Femur (tissue), 1 donor: ENCODE data around the gene EPHA2.
"Not testable (repeated sequence)": the region's sequence is repeated elsewhere in the genome, so short reads cannot be mapped to it uniquely, and the experiment has no call there.

Experiments
- DNase-seq: peaks from one replicate; pipeline ENCODE4 v3.0.0-alpha.2; 2017

EPHA2 gene

DNA sequence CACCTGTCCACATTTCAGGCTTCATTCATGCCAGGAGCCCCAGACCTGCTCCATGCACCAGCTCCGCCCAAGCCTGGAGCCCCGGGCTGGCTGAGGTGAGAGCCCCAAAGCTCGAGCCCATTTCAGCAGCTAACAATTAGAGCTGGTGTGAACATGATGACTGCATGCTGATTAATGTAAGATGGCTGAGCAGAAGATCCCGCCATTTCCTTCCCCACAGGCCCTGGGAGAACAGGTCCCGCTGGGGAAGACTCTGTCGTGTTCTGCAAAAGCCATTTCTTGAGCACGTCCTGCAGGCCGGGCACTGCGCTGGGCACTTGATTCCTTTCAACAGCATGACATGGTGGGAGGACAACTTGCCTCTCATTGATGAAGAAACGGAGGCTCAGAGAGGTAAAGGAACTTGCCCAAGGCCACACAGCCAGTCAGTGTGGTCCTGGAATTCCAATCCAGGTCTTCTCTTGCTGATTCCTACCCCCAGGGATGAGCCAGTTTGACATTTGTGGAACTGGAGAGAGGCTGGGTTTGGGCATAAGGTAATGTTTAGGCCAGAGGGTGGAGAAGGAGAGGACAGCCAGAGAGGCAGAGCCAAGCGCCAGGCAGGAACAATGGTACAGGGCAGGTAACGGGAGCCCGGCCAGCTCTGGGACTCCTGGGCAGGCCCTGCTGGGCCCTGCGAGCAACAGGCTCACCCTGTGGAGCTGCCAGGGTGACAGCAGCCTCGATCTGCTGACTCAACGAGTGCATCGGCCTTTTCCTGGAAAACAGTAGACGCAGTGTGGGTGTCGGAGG lies 28.1 kb upstream of the EPHA2 start:
- no peak for DNase-seq

DNA sequence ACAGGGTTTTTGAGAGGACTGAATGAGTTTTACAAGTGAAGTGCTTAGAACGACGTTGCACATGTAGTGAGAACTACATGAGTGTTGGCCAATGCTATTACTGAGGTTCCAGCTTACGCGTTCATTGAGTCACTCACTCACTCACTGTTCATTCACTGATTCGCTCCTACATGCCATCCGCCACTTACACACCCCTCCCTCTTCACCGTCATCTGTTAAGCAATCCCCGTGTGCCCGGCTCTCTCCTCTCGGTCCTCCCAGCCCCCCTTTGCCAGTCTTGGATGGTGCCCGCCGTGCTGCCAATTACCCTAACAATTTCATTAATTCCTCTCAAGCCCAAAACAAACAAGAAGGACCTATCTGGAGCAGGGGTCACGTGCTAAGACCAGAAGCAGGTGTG lies 27.3 kb upstream of the EPHA2 start:
- no peak for DNase-seq

DNA sequence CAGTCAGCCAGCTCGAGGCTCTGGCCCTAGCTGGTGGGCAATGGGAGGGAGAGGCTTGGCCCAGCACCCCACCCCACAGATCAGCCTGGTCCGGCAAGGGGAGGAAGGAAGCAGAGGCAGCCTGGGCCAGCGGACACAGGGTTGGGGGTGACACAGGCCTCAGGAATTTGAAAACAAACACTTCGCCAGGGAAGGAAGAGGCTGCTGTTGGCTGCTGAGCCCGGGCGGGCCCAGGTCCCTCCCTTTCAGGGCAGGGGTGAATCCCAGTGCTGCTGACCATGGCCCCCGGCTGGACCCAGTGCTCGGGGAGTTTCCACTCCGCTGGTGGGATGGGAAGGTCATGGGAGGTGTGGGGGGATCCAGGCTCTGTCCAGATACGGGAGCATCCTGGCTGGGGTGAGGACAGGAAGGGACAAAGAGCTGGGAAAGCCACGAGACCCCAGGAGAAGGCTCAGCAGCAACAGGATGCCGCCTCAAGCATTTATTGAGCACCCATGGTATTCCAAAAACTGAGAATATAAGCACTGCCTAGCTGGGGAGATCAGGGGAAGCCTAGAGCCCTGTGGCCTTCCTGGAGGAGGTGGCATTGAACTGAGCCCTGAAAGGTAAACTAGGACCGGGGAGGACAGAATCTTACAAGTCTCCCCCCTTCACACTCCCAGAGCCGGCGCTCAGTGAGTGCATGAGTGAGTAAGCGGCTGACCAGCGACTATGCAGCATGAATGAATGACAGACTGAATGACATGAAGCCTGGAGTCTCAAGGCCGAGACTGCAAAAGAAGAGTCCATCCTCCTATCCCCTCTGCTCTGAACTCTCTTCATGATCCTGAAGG lies 26.2 kb upstream of the EPHA2 start:
- DNase-seq: peak; percentile 93

DNA sequence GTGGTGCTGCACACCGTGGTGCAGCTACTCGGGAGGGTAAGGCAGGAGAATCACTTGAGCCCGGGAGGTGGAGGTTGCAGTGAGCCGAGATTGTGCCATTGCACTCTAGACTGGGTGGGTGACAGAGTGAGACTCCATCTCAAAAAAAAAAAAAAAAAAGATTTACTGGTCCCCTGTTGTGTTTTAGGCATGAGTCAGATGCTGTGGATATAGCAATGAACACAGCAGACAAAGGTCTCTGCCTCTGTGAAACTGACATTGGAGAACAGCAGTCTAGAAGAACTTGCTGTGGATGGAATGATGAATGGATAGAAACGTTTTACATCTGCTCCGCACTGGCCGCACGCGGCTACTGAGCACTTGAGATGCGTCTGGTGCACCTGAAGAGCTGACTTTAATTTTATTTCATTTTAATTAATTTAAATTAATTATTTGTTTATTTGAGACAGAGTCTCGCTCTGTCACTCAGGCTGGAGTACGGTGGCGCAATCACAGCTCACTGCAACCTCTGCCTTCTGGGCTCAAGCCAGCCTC lies 24.5 kb upstream of the EPHA2 start:
- DNase-seq: no peak

DNA sequence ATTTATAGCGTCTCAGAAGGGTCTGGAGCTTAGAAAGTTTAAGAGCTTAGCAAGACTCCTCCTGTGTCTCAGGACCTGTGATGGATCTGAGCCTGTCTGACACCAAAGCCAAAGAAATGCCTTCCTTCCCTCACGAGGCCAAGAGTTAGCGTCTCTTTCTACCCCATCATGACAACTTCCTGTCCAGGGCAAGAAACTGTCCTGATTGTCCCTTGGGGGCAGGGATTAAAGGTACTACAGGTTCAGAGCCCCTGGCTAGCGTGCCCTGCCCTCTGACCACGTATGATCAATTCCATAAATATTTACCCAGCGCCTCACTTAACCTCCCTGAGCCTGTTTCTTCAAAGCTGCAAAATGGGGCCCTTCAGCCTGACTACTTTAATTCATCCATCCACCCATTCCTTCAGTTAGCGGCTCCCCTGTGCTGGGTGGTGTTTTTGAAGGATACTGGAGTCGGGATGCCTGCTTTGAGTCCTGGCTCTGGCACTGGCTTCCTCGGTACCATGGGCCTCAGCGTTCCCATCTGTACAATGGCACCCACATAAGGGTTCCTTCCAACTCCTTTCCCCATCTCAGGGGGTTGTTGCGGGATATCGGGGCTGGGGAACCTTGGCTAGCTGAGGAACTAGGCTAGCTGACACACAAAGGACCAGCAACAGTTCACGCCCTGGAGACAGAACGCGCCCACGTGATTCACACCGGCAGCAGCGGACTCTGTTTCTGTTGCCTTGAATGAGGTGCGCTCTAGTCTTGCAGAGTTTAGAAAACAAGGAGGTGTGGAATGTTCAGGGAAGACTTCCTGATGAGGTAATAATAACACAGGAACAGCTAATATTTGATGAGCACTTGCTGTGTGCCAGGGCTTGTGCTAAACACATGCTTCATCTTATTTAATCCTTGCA lies 23.0 kb upstream of the EPHA2 start:
- DNase-seq: no peak

DNA sequence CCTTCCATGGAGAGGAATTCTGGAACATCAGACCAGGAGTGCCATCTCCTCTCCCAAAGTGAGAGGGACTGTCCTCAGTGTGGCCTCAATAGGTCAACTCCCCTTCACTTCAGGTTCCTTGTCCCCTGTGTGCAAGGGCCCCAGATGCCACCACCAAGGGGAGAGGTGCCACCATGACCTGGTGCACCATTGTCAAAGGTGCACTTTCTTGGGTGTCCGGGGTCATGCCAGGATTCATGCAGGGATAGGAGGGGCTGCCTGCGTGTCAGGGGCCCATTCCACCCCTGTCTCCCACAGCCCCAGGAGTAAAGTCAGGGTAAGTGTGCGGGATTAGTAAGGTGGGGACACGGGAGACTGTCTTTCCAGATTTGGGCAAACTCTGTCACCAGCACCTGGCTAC lies 21.4 kb upstream of the EPHA2 start:
- DNase-seq: no peak

DNA sequence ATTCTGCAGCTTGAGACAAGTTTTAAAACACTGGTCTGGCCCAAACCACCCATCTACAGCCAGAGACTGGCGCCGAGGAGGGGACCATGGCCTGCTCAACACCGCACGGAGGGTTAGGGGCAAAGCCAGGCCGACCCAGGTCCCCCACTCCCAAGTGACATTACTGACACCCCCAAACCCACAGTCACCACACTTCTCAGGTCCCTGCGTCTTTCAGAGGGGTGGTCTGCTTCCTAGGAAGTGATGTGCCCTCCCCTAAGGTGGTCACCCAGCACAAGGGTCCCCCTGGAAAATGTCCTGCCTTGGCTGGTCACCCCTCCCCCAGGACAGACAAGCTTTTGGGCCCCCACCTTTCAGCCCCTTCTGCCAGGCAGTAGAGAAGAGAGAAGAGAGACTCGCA lies 20.8 kb upstream of the EPHA2 start:
- no peak for DNase-seq

DNA sequence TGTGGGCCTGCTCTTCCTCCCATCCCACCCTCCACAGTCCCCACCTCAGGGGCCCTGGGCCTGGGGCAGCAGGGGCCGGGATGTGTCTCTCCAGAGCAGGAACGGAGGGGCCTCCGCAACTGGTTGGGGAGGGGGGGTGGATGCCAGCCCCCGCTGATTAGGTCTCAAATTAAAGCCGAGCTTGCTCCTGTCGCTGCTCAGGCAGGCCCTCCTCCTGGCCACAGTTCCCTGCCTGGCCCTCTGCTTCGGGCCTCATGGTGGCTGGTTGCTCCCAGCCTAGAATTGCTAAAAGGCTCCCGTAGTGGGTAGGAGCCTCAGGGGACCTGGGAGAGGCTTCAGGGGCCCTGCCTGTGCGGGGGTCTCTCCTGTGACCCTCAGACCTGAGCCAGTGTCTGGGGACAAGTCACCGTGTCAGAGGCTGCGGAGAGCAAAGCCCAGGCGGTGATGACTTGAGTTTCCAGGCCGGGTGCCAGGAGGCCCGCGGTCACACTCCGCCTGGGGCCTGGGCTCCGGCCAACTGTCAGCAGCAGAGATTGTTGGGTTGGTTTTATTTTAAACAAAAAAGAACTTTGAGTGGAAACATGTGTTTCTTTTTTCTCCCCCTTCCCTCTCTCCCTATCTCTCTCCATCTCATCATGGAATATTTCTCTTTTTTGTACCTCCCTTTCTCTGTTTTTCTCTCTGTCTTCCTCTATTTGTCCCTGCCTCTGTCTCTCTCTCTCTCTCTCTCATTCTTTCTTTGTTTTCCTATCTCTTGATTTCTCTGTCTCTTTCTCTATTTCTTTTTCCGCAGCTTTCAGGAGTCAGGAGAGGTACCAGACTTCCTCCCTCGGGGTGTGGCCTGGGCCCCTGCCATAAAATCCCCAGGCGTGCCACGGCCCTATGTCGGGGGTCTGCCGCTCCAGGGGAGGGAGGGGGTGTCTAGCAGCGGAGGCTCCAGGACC lies 20.0 kb upstream of the EPHA2 start:
- DNase-seq: peak; percentile 96

DNA sequence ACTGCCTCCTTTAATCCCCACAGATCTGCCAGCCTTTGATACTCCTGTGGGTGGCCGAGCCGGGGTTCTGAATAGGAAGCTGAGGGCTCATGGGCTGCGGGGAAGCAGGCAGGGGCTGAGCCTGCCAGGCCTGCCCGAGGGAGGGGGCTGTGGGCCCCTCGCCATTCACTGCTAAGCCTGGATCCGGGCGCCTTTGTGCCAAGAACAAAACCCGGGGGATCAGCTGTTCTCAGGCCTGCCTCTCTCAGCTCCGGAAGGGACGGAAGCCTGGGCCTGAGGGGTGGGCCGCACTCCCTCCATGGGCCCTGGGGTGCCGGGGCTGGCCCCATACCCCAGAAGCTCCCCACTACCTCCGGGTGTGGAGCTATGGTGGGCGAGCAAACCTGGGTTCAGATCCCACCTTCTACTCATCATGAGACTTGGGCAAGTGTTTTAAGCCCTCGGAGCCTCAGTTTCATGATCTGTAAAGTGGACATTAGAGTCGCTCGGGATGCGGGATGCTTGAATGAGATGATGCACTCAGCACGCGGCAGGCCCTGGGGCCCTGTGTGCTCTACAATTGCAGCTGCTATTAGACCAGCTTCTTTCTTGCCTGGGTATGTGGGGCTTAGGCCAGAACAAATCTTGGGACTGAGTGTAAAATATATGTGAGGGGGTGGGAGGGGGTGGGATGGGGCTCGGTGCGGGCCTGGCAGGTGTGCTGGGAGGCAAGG lies 19.2 kb upstream of the EPHA2 start:
- peak; percentile 61 for DNase-seq

DNA sequence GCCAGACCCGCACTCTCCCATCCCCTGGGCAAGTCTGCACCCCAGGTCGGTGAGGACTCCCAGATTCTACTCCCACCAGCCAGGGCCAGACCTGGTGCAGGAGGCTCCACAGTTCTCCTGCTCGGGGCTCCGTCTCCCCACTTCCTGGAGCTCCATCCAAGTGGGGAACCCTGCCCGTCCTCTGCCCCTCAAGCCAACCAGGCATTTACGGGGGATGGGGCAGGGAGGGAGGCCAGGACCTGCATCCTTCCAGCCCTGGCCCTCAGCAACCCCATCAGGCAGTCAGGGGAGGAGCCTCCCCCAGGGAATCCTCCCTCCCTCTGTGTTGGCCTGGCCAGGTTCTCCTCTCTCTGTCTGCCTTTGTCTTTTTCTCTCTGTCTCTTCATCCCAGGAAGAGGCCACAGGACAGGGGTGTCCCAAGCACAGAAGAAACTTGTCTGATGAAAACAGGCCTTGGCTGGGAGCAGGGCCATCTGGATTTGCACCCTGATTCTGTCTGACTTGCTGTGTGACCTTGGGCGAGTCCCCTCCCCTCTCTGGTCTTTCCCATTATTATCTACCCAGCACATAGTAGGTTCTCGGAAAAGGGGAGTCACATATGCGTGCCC lies 18.5 kb upstream of the EPHA2 start:
- DNase-seq: no peak

DNA sequence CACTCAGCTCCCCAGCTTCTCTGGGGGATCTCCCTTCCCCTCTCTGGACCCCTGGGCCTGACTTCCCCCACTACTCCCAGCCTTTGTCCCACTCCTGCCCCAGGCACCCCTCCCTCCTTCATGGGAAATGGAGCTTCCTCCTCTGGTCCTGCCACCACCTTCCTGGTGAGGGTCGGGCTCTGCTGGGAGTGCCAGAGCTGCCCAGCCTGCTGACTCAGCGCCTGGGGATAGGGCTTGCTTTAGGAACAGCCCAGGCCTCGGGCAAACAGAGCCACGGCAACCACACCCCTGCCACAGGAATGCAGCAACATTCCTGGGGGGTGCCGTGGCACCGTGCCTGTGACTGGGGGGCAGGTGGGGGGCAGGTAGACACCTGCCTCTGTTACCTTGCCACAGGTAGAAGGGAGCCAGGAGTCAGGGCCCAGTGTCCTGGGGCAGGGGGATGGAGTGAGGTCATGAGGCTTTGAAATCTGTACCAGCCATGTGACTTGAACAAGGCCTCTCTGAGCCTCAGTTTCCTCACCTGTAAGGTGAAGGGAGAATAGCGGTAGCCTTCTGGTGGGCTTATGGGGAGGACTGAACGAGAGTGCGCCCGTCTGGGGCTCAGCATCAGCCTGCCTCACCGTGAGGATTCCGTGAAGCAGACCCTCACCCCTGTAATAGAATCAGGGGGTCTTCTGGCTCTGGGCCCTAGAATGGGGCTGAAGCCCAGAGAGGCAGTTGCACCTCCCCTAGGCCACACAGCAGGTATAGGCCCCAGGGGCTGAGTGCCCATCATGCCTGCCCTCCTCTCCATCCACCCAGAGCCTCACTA lies 17.8 kb upstream of the EPHA2 start:
- DNase-seq: no peak

DNA sequence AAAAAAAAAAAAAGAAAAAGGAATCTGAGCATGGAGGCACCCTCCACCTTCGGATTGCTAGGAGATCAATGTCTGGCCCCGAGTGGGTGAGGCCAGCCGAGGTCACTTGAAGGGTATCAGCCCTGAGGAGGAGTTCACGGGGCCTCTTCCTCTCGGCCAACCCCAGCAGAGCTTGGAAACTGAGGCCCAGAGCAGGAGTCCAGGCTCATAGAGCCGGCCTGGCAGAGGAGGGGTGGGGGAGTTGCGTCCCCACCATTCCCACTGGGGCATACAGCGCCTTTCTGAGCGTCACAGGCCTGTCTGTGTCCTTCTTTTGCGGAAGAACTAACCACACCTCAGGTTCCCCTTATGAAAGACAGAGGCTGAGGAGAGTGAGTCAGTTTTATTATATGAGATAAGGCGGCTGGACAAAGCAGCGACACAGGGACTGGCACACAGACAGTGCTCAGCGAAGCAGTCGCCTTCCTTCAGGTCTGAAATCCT lies 17.1 kb upstream of the EPHA2 start:
- DNase-seq: no peak

DNA sequence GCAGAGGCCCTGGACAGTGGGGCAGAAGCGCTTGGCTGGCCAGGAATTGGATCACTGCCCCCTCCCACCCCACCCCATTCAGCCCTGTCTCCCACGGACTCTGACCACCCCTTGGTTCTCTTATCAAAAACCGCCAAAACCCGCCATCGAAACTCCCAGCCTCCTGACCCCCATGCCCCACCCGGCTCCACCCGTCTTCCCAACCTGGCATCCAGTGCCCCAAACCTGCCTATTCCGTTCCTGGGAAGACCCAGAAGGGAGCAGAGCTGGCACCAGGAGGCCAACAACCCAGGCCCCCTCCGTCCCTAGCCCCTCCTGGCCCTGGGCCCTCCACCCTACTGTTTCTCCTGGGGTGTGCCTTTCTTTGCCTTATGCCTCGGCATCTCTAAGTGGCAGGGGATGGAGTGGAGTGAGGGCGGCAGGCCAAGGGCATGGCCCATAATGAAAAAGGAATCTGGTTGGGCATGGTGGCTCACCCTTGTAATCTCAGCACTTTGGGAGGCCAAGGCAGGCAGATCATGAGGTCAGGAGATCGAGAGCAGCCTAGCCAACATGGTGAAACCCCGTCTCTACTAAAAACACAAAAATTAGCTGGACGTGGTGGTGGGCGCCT lies 16.5 kb upstream of the EPHA2 start:
- DNase-seq: no peak

DNA sequence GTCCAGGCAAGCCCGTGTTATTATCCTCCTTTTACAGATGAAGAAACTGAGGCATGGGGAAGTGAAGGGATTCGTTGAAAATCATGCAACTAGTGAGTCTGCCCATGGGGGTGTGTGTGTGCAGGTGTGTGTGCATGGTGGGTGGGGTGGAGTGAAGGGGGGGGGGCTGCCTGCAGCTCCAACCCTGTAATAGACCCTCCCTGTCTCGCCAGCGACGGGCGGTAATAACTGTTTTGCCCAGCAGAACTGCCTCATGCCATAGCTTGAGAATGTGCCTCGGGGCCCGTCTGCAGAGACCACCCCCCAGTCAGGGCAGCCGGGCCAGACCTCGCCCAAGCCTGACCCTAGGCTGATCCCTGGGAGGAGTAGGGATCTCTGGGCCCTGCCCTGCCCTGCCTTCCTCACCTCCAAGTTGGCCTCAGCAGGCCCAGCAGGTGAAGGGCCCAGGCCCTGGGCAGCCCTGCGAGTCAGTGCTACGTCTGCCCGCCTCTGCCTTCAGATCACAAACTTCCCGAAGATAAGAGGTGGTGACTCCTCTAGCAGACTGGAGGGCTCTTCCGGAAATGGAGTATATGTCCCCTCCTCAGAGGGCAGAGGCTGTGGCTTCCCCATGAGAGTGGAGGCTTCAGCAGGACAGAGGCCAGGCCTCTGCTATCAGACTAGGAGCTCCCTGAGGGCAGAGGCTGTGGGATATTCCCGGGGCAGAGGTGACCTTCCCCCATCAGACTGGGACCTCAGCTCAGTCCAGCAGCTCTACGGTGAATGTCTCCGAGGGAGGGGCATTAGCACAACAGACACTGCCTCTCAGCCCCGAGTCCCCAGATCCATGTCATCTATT lies 15.7 kb upstream of the EPHA2 start:
- no peak for DNase-seq

DNA sequence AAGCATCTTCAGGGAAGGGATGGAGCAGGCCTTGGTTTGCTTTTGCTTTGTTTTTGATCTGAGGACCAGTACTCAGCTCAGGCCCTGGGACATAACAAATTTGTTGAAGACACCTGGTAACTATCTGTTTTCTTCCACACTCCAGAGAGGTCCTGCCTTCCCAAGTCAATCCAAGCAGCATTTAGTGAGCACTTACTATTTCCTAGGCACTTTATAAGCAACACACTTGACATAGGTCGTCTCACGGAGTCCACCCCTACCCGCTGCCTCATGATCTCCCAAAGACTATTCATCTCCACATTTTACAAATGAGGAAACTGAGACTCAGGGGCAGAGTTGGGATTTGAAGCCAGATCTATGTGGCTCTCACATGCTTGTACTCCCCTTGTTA lies 14.4 kb upstream of the EPHA2 start:
- no peak for DNase-seq

DNA sequence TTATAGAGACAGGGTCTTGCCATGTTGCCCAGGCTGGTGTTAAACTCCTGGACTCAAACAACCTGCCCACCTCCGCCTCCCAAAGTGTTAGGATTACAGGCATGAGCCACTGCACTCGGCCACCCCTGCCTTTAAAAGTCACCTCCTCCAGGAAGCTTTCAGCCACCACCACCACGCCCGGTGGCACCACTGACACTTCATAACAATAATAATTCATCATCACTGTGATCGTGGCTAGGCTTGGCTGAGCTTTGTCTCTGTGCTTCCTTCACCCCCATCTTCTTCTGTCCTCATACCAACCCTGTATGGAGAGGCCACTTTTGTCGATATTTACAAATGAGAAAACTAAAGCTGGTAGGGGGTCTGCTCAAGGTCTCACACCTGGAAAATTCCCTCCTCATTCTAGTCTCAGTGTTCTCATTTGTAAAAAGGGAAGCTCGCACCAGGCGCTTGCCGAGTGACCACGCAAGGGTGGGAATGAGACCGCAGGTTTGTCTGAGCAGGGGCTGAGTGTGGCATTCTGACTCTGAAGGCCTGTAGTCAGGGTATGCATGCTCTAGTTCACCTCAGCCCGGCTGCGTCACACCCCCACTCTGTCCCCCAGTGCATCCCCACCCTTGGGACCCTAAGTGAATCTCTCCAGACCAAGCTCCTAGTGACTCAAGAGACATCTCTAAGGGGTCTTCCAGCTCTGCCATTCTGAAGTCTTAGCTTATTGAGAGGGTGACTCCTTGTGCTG lies 12.9 kb upstream of the EPHA2 start:
- peak; percentile 19 for DNase-seq

DNA sequence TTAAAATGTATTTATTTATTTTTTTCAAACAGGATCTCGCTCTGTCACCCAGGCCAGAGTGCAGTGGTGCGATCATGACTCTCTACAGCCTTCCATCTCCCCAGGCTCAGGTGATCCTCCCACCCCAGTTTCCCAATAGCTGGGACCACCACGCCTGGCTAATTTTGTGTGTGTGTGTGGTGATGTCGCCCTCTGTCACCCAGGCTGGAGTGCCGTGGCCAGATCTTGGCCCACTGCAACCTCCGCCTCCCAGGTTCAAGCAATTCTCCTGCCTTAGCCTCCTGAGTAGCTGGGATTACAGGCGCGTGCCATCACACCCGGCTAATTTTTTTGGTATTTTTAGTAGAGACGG lies 12.3 kb upstream of the EPHA2 start:
- not testable (repeated sequence) for DNase-seq
